ENCODE data around the gene NSUN6.

DNA sequence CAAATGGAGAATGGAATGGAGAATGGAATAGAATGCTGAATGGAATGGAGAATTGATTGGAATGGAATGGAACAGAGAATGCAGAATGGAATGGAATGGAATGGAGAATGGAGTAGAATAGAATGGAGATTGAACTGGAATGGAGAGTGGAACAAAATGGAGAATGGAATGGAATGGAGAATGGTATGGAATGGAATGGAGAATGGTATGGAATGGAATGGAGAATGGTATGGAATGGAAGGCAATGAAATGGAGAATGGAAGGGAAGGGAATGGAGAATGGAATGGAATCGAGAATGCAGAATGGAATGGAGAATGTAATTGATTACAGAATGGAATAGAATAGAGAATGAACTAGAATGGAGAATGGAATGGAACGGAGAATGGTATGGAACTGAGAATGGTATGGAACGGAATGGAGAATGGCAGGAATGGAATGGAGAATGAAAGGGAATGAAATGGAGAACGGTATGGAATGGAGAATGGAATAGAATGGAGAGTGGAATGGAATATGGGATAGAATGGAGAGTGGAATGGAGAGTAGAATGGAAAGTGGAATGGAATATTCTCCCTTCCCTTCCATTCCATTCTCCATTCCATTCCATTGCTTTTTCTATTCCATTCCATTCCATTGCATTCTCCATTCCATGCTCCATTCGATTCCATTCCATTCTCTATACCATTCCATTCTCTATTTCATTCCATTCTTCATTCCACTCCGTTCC, 88.2 kb downstream of the NSUN6 start:
- TF ChIP-seq, protein P1, sequence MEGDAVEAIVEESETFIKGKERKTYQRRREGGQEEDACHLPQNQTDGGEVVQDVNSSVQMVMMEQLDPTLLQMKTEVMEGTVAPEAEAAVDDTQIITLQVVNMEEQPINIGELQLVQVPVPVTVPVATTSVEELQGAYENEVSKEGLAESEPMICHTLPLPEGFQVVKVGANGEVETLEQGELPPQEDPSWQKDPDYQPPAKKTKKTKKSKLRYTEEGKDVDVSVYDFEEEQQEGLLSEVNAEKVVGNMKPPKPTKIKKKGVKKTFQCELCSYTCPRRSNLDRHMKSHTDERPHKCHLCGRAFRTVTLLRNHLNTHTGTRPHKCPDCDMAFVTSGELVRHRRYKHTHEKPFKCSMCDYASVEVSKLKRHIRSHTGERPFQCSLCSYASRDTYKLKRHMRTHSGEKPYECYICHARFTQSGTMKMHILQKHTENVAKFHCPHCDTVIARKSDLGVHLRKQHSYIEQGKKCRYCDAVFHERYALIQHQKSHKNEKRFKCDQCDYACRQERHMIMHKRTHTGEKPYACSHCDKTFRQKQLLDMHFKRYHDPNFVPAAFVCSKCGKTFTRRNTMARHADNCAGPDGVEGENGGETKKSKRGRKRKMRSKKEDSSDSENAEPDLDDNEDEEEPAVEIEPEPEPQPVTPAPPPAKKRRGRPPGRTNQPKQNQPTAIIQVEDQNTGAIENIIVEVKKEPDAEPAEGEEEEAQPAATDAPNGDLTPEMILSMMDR (IDR thresholded peaks at IDR 0.05): no peak
- no peak for TF ChIP-seq GTF2I (CRISPR knock-in tag; conservative IDR thresholded peaks at IDR 0.05)
- TF ChIP-seq, protein P2, sequence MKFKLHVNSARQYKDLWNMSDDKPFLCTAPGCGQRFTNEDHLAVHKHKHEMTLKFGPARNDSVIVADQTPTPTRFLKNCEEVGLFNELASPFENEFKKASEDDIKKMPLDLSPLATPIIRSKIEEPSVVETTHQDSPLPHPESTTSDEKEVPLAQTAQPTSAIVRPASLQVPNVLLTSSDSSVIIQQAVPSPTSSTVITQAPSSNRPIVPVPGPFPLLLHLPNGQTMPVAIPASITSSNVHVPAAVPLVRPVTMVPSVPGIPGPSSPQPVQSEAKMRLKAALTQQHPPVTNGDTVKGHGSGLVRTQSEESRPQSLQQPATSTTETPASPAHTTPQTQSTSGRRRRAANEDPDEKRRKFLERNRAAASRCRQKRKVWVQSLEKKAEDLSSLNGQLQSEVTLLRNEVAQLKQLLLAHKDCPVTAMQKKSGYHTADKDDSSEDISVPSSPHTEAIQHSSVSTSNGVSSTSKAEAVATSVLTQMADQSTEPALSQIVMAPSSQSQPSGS (CRISPR knock-in tag; IDR thresholded peaks at IDR 0.05; ENCODE audit: borderline replicate concordance, low read depth): no peak
- TF ChIP-seq SMAD4 (CRISPR knock-in tag; IDR thresholded peaks at IDR 0.05): no peak
- TF ChIP-seq TCF7 (CRISPR knock-in tag; IDR thresholded peaks at IDR 0.05; ENCODE audit: low read depth): no peak
- TF ChIP-seq ZNF138 (CRISPR knock-in tag; conservative IDR thresholded peaks at IDR 0.05): no peak
- no peak for TF ChIP-seq CBFB (CRISPR knock-in tag; IDR thresholded peaks at IDR 0.05; ENCODE audit: low read depth)
- TF ChIP-seq, protein P3, sequence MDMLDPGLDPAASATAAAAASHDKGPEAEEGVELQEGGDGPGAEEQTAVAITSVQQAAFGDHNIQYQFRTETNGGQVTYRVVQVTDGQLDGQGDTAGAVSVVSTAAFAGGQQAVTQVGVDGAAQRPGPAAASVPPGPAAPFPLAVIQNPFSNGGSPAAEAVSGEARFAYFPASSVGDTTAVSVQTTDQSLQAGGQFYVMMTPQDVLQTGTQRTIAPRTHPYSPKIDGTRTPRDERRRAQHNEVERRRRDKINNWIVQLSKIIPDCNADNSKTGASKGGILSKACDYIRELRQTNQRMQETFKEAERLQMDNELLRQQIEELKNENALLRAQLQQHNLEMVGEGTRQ (CRISPR knock-in tag; IDR thresholded peaks at IDR 0.05): no peak
- TF ChIP-seq MAX (CRISPR knock-in tag; IDR thresholded peaks at IDR 0.05): no peak

Data from WTC11 (cell line).